GM18526 (cell line): Measurements from ENCODE around the gene FKBP15.

Source experiments
- POLR2A ChIP-seq: IDR thresholded peaks from 3 replicates; pipeline ENCODE4 v1.6.1; 2011; ENCODE audit not compliant: insufficient read length; ENCODE audit errors: extremely low read depth

FKBP15 gene

DNA sequence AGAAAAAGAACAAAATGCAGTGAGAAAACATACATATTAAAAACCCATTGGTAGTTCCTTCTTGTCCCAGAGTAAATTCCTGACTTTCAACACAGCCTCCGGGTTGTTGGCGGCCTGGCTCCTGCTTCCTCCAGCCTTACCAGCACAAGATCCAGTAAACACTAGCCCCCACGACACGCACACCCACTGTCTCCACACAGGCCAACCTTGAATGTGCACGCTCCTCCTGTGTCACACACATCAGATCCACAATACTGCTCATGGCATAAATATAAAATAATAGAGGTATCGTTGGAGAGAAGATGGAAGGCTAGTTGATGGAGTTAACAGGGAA lies 72.7 kb downstream of the FKBP15 start:
- no peak for TF ChIP-seq POLR2A

DNA sequence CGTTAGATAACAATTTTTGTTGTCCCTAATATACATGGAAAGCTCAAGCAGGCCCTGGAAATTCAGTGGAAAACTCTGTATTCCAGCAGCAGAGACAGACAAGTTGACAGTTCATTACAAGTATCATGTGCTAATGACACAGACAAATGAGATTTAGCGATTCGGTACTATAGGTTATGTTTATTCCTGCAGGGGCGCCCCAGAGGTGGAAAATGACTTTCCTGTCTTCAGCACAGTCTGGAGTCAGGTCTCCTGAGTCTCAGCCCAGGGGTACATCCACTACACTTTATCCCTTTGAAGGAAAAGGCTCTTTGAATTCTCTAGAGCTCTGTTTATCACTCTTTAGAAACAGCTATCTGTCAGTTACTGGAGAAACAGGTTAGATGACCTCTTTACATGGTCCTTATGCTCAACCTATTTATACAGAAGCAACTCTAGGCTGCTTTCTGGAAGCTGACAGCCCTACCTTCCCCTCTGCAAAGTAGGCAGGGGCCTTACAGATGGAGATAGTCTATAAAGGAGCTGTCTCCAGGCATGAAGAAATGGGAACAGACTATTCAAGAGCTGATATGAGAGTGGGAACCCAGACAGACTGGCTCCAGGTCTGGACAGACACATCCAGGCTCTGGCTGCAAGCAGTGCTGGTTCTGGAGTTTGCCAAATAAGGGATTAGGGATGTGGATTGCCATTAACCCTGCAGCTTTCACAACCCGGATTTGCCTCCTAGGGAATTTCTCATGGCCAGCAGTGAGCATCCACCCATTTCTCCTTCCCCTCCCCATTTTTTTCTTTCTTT lies 77.4 kb downstream of the FKBP15 start:
- TF ChIP-seq POLR2A, result no peak

DNA sequence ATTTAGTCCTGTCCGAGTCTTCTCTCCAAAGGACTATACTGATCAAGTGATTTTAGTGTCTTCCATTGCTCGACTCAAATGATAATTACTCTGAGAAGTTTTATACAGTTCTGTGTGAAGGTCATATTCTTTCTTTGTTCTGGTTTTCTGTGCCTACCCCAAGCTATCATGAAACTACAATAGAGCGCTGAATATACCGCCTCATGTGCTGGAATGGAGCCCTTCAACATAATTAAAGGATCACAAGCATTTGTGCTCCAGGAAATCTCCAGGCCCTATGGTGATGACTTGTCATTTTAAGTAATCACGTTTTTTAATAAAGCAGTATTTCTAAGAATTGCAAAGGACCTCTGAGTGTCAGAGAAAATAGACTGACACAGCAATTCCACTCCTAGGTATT lies 81.1 kb downstream of the FKBP15 start:
- no peak for TF ChIP-seq POLR2A

DNA sequence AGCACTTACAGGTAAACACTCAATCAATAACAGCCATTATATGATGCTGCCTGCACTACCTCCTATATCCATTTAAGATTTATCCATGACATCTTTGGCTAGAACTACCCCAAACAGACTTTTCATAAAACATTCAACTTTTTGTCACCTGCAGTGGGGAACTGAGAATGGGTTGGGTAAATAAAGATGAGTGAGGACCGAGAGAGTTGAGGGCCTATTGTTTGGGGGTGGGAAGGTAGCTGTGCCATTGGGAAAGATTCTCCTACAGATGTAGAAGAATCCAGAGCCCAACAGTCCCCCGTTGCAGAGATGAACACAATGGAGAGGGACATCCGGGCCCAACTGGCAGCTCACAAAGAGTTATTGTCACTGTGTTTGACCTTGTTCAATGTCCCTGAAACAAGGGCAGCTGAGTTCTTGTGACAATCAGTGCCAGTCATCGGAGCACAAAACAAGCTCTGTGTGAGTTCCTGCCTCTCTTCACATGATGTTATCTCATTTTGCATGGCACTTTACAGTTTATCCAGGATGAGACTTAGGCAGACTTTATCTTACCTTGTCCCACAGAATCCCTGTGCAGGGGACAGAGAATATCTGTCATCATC lies 81.8 kb downstream of the FKBP15 start:
- TF ChIP-seq POLR2A, result no peak

DNA sequence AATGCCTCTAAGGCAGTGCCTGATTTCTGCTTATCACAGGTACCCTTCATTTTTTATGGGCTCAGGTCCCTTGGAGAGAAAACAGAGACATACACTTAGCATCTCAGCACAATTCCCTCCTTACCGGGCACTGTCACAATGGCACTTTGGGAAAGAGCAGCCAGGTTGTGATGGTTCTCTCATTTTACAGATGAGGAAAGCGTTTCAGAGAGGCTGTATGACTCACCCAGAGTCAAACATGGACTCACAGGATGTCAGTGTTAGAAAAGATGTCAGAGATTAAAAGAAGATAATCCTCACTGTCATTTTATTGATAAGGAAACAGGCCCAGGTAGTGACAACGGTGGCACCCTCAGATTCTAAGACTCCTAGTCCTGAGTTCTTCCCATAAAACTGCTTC lies 82.3 kb downstream of the FKBP15 start:
- TF ChIP-seq POLR2A, result no peak

DNA sequence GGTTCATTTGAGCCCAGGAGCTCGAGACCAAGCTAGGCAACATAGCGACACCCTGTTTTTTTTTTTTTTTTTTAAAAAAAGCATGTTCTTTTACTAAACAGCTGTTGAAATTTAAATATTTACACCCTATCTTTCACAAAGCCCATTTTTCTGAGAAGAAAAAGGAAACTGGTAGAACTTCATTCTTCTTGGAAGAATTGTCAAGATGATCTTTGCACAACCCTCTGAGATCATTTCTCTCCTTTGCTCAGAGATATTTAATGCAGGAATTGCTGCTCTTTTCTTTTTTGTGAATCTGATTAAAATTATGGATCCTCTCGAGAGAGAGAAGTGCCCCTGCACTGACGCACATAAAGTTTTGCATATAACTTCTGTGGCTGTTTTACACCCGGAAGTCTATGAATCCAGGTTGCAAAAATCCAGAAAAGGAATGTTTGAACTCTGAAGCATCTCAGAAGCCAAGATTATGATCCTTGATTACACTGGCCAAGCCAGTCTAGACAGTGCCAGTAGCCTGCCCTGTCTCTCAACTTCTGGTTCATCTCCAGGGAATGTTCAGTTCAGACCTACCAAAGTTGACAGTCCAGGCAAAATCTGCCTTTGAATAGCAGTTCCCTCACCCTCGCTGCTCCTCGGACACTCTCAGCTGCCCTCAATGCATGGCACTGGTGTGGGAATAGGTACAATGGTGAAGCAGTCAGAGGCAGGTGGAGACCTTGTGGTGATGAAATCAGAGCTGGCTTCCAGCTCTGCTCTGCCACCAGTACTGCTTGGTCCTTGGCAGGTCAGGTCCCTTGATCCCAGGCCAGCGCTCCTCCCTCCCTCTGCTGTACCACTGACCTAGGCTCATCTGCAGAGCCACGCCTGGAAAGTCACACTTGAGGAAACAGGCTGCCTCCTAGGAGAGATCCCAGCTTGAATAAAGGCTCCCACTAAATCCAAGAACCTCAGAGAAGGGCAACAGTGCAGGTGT lies 83.6 kb downstream of the FKBP15 start:
- TF ChIP-seq POLR2A, result no peak

DNA sequence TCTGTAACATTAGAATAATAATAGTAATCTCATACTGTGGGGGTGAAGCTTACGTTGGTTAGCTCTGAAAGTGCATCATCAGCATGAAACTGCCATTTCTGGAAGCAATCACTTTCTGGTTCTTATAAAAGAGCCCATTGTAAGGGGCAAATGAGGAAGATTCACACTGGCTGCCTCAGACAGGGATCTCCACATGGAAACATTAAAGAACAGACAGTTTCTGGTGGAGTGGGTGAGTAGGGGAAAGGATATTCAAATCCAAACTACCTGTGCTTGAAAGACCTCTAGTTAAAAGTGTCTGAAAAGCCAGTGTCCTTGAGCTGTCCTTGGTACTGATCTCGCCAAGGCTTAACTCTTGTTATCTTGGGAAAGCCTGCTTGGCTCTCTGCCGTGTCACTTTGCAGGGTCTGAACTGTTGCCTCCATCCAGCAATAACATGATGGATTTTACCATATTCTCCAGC lies 89.4 kb downstream of the FKBP15 start:
- TF ChIP-seq POLR2A, result no peak

DNA sequence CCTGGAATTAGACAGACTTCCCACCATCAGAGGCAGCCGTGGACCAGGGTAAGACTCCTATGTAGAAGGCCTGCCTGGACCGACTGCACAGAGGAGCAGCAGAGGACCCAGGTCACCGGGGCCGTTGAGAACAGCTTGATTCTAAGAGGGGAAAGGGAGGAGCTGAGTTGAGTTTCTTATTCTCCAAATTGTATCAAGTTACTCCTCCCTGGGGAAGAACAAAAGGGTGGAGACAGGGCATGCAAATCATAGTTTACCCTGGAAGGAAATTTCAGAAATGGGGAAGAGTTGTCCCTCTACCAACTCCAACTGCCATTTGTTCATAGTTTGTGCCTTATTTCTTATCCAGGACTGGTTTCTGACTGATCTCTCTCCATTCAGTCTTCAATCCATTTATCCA lies 91.2 kb downstream of the FKBP15 start:
- TF ChIP-seq POLR2A, result no peak

DNA sequence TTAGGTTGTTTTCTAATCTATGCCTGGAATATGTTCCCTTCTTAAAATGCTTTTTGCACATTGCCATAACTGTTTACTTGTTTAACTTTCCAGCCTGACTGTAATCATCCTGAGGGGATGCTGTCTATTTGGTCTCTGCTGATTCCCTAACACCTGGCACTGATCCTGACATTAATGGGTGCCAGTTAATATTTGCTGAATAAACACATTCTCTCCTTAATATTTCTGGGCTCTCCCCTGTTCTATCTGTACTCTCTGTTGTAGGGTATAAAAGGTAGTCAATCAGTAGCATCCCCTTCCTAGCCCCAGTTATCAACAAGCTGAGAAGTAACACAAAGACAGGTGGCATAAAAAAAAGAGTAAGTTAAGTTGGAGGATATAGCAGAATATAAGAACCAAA lies 91.6 kb downstream of the FKBP15 start:
- TF ChIP-seq POLR2A, result no peak

DNA sequence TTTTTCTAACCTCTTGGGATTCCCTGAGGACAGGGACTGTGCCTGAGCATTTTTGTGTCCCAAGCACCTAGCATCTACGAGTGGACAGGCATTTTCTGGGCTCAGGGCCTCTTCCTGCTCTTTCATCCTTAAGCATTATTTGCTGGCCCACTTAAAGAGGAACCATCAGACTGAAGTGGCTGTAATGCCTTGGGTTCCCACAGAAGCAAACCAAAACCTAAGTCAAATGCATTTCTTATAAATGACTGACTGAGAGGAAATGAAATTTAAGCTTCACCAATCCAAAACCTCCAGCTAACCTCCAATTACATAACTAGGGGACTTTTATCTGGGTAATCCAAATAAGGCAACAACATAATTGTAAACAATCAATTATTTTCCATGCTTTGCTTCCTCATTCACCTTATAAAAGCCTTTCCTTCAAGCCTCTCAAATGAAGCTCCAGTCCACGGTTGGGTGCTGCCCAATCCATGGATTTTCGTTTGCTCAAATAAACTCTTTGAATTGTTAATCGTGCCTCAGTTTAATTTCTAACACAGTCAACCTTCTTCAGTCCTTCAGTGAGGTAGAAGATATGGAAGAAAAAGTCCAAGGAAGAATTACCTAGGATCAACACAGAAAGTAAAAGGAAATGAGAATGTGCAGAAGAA lies 95.6 kb downstream of the FKBP15 start:
- TF ChIP-seq POLR2A, result no peak
